GM23338 (cell line): ENCODE results near the gene S100A7A. TPM values are rescaled to one million over a fixed set of nuclear protein-coding genes. Genes with fewer than 3 reads are reported as not detected.

Experiments used
- ATAC-seq: fragments of 200-7000 bp; cut with Tn5 transposase; 3 replicates; pipeline ENCODE4 v1.9.1; 2020
- DNase-seq: peaks from one replicate; pipeline ENCODE4 v3.0.0-alpha.2; 2015; ENCODE audit warnings: low spot score
- H2AFZ ChIP-seq: fragments of 200-600 bp; sonication (generic); 2 replicates; pipeline ENCODE4 v1.8.0; 2016; ENCODE audit warnings: antibody characterized with exemption, mild to moderate bottlenecking, moderate library complexity
- H3F3A ChIP-seq: fragments of 200-600 bp; sonication (generic); replicated peaks from 2 replicates; pipeline ENCODE4 v1.8.0; 2017; ENCODE audit warnings: antibody characterized with exemption, mixed run types, low read depth
- H3K27ac ChIP-seq: fragments of 200-600 bp; sonication (generic); 2 replicates; pipeline ENCODE4 v1.6.1; 2016; ENCODE audit warnings: low read depth
- H3K27me3 ChIP-seq: fragments of 200-600 bp; sonication (generic); 2 replicates; pipeline ENCODE4 v1.8.0; 2016; ENCODE audit warnings: mild to moderate bottlenecking, mixed run types, moderate library complexity; ENCODE audit not compliant: insufficient read depth
- H3K36me3 ChIP-seq: fragments of 200-600 bp; sonication (generic); 2 replicates; pipeline ENCODE4 v1.8.0; 2016; ENCODE audit warnings: mild to moderate bottlenecking; ENCODE audit not compliant: insufficient read depth
- H3K4me1 ChIP-seq: fragments of 200-600 bp; sonication (generic); 2 replicates; pipeline ENCODE4 v1.8.0; 2016; ENCODE audit warnings: mild to moderate bottlenecking, moderate library complexity; ENCODE audit not compliant: insufficient read depth
- H3K4me2 ChIP-seq: fragments of 200-600 bp; sonication (generic); 2 replicates; pipeline ENCODE4 v1.7.1; 2017; ENCODE audit warnings: mixed run types
- H3K4me3 ChIP-seq: fragments of 200-600 bp; sonication (generic); 2 replicates; pipeline ENCODE4 v1.6.1; 2016; ENCODE audit warnings: mixed run types
- H3K79me2 ChIP-seq: fragments of 200-600 bp; sonication (generic); replicated peaks from 2 replicates; pipeline ENCODE4 v1.8.0; 2017; ENCODE audit warnings: mild to moderate bottlenecking; ENCODE audit not compliant: insufficient read depth
- H3K9me2 ChIP-seq: fragments of 200-600 bp; sonication (generic); 2 replicates; pipeline ENCODE4 v1.8.0; 2017; ENCODE audit not compliant: insufficient read depth
- H4K20me1 ChIP-seq: fragments of 200-600 bp; sonication (generic); replicated peaks from 2 replicates; pipeline ENCODE4 v1.8.0; 2017; ENCODE audit warnings: mild to moderate bottlenecking; ENCODE audit not compliant: insufficient read depth
- H3K27ac Mint-ChIP-seq: 2 replicates; pipeline ENCODE4 v1.8.0; 2020; ENCODE audit warnings: inconsistent platforms, mild to moderate bottlenecking, moderate library complexity, mixed read lengths
- H3K27me3 Mint-ChIP-seq: 3 replicates; pipeline ENCODE4 v1.8.0; 2022; ENCODE audit warnings: low read depth, mild to moderate bottlenecking, moderate library complexity, mixed read lengths, inconsistent platforms; ENCODE audit not compliant: insufficient read depth, poor library complexity
- H3K36me3 Mint-ChIP-seq: 3 replicates; pipeline ENCODE4 v1.8.0; 2021; ENCODE audit warnings: low read depth, mild to moderate bottlenecking, inconsistent platforms, moderate library complexity, mixed read lengths
- H3K4me1 Mint-ChIP-seq: 3 replicates; pipeline ENCODE4 v1.8.0; 2020; ENCODE audit warnings: mild to moderate bottlenecking, inconsistent platforms, mixed read lengths
- H3K4me3 Mint-ChIP-seq: 3 replicates; pipeline ENCODE4 v1.8.0; 2021; ENCODE audit warnings: moderate library complexity, mild to moderate bottlenecking, inconsistent platforms, mixed read lengths
- H3K9me3 Mint-ChIP-seq: 3 replicates; pipeline ENCODE4 v1.8.0; 2020; ENCODE audit warnings: moderate library complexity, mild to moderate bottlenecking, inconsistent platforms, mixed read lengths
- CREB1 ChIP-seq: fragments of 250-450 bp; sonication (Bioruptor Pico); IDR thresholded peaks from 2 replicates; pipeline ENCODE4 v1.5.0; 2020; ENCODE audit warnings: low read depth, mild to moderate bottlenecking, moderate library complexity
- EZH2 ChIP-seq: fragments of 200-600 bp; sonication (generic); IDR thresholded peaks from one replicate; pipeline ENCODE4 v1.8.0; 2017; ENCODE audit warnings: antibody characterized with exemption, mild to moderate bottlenecking, low read depth; ENCODE audit not compliant: unreplicated experiment
- JUNB ChIP-seq: IDR thresholded peaks from one replicate; pipeline ENCODE4 v1.6.1; 2016; ENCODE audit warnings: antibody characterized with exemption; ENCODE audit not compliant: unreplicated experiment
- NANOG ChIP-seq: IDR thresholded peaks from 2 replicates; pipeline ENCODE4 v1.6.1; 2016; ENCODE audit warnings: antibody characterized with exemption, borderline replicate concordance
- POLR2AphosphoS5 ChIP-seq: IDR thresholded peaks from 2 replicates; pipeline ENCODE4 v1.6.1; 2016; ENCODE audit warnings: antibody characterized with exemption, low read depth
- STAT1 ChIP-seq: IDR thresholded peaks from one replicate; pipeline ENCODE4 v1.6.1; 2016; ENCODE audit warnings: antibody characterized with exemption; ENCODE audit not compliant: unreplicated experiment
- ZNF114 ChIP-seq: fragments of 250-450 bp; sonication (Bioruptor Pico); IDR thresholded peaks from 2 replicates; pipeline ENCODE4 v1.5.0; 2020; ENCODE audit warnings: mild to moderate bottlenecking, moderate library complexity
- ZNF331 ChIP-seq: fragments of 250-450 bp; sonication (Bioruptor Pico); IDR thresholded peaks from 2 replicates; pipeline ENCODE4 v1.5.0; 2020; ENCODE audit warnings: low read depth, mild to moderate bottlenecking, moderate library complexity
- polyA plus RNA-seq: library from polyadenylated mRNA; unstranded; fragments of >200 nt; fragmentation: Nextera tagmentation; extraction: Ambion mirVana; gene quantifications from 2 replicates; pipeline ENCODE4 v1.2.1, GENCODE V29; 2016
- total RNA-seq: library from RNA; depleted of rRNA; stranded (reverse); fragments of >200 nt; shearing (Covaris generic); gene quantifications from 2 replicates; pipeline ENCODE4 v1.2.3, GENCODE V29; 2014
- TF ChIP-seq, protein P1 (sequence below), 2 experiments: fragments of 200-600 bp in 1 of 2; sonication (generic) in 1 of 2; conservative IDR thresholded peaks; 2 replicates each; pipeline versions ENCODE4 v1.5.1 to v1.6.1; 2016 to 2017; ENCODE audit warnings: antibody characterized with exemption in 2 of 2, low read depth in 2 of 2, mild to moderate bottlenecking in 2 of 2, moderate library complexity in 1 of 2
- TF ChIP-seq, protein P2 (sequence below): IDR thresholded peaks from 2 replicates; pipeline ENCODE4 v1.6.1; 2016; ENCODE audit warnings: antibody characterized with exemption

The S100A7A gene
- total and polyA plus RNA-seq, 2 experiments from 2014 or later: not detected

DNA sequence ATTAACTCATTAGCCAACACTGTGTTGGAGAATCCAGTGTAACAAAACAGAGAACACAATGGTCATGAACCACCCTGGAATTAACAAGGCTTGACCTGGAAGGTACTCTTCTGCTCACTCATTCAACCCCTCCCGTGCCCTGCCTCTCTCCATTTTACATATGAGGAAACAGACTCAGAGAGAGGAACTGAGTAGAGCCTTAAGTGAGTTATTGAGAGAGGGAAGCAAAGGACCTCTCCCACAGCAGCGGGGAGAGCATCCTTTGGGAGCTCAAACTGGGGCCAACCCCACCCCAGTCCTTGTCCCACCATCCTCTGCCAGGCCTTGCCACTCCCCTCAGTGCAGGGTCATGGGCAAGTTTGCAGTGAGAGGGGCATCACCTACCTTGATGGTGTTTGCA is 42.2 kb upstream of the S100A7A start:
- Mint-ChIP-seq H3K4me3 (no peak overlapping the region), H3K9me3 (no peaks in the 10 kb centered on the region), H3K36me3 (no peaks in the 10 kb centered on the region), H3K4me1 (no peaks in the 10 kb centered on the region), H3K27ac (no peak overlapping the region), H3K27me3 (peaks cover 2% of the 10 kb centered on the region)
- TF ChIP-seq, protein P1, sequence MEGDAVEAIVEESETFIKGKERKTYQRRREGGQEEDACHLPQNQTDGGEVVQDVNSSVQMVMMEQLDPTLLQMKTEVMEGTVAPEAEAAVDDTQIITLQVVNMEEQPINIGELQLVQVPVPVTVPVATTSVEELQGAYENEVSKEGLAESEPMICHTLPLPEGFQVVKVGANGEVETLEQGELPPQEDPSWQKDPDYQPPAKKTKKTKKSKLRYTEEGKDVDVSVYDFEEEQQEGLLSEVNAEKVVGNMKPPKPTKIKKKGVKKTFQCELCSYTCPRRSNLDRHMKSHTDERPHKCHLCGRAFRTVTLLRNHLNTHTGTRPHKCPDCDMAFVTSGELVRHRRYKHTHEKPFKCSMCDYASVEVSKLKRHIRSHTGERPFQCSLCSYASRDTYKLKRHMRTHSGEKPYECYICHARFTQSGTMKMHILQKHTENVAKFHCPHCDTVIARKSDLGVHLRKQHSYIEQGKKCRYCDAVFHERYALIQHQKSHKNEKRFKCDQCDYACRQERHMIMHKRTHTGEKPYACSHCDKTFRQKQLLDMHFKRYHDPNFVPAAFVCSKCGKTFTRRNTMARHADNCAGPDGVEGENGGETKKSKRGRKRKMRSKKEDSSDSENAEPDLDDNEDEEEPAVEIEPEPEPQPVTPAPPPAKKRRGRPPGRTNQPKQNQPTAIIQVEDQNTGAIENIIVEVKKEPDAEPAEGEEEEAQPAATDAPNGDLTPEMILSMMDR (conservative IDR thresholded peaks at IDR 0.05; ENCODE audit: low read depth in 2 of 2): no peak
- TF ChIP-seq ZNF331 (no peak), POLR2AphosphoS5 (no peak), CREB1 (CRISPR knock-in tag) (no peak), ZNF114 (CRISPR knock-in tag) (no peak), STAT1 (no peak), NANOG (no peak), EZH2 (no peak)
- TF ChIP-seq, protein P2, sequence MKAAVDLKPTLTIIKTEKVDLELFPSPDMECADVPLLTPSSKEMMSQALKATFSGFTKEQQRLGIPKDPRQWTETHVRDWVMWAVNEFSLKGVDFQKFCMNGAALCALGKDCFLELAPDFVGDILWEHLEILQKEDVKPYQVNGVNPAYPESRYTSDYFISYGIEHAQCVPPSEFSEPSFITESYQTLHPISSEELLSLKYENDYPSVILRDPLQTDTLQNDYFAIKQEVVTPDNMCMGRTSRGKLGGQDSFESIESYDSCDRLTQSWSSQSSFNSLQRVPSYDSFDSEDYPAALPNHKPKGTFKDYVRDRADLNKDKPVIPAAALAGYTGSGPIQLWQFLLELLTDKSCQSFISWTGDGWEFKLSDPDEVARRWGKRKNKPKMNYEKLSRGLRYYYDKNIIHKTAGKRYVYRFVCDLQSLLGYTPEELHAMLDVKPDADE: no peak
- Histone ChIP-seq H3K36me3 (no peaks in the 10 kb centered on the region), H3F3A (no peaks in the 10 kb centered on the region), H3K79me2 (no peaks in the 10 kb centered on the region), H3K27me3 (no peaks in the 10 kb centered on the region), H2AFZ (no peak overlapping the region), H3K4me1 (no peaks in the 10 kb centered on the region), H3K27ac (no peak overlapping the region), H3K4me2 (no peak overlapping the region), H3K4me3 (no peak overlapping the region), H4K20me1 (no peaks in the 10 kb centered on the region), H3K9me2 (peaks cover 13% of the 10 kb centered on the region; the same call in 1 of the 2 replicates)
- ATAC-seq: no peak
- no peak for DNase-seq

DNA sequence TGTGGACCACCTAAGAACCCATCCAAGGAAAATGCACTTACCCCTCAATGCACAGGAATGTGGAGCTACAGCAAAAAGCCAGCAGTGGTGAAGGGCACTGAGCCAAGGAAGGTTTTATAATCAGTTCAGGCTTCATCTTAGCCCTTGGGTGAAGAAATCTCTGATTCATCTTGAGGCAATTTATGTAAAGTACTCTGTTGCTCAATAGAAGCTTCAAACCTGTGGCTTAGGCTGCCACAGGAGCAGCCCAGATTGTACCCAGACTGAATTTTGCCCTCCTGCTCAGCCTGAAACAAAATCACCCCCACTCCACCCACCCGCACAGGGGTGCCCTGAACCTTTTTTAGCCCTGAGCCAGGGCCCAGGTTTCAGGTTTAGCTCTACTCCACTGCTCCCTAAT is 40.8 kb upstream of the S100A7A start, which contains the start of gene S100A12:
S100A12 (minus strand) TSS at position 111 of the 400 bp plus-strand sequence. CDS start 1,029 bp downstream, outside the sequence.
- Histone ChIP-seq H2AFZ (no peak within 1 kb of the TSS), H3K4me2 (no peak within 1 kb of the TSS), H3K79me2 (no peaks in the 10 kb centered on the region), H3K36me3 (no peaks in the 10 kb centered on the region), H3K4me3 (no peak within 1 kb of the TSS), H3K9me2 (peaks cover 17% of the 10 kb centered on the region; the same call in 1 of the 2 replicates), H3K27ac (no peak within 1 kb of the TSS), H3K4me1 (no peaks in the 10 kb centered on the region), H3K27me3 (no peaks in the 10 kb centered on the region), H4K20me1 (no peaks in the 10 kb centered on the region), H3F3A (no peaks in the 10 kb centered on the region)
- ATAC-seq (no peak), DNase-seq (no peak)
- Mint-ChIP-seq H3K9me3 (no peaks in the 10 kb centered on the region), H3K27ac (no peak within 1 kb of the TSS), H3K4me1 (no peaks in the 10 kb centered on the region), H3K4me3 (no peak within 1 kb of the TSS), H3K27me3 (peaks cover 2% of the 10 kb centered on the region), H3K36me3 (no peaks in the 10 kb centered on the region)
- TF ChIP-seq ZNF331 (no peak), POLR2AphosphoS5 (no peak), ZNF114 (CRISPR knock-in tag) (no peak), JUNB (no peak)
- TF ChIP-seq, protein P2: no peak
